Measurements from ENCODE around the gene C7.
A peak's percentile ranks its signal among the peaks of the same experiment; 100 is the strongest.
"Not testable (repeated sequence)": the region's sequence is repeated elsewhere in the genome, so short reads cannot be mapped to it uniquely, and the experiment has no call there.

C7 gene

DNA sequence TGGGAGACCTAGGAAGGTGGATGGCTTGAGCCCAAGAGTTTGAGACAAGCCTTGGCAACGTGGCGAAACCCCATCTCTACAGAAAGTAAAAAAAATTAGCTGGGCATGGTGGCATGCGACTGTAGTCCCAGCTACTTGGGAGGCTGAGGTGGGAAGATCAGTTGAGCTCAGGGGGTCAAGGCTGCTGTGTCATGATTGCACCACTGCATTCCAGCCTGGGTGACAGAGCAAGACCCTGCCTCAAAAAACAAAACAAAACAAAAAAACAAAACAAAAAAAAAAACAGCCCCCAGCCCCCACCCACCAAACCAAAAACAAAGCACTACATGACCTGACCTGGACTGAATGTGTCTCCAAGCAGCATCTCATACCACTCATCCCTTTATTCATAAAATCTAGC, 33.3 kb upstream of the C7 start:
- no peak for DNase-seq (ENCODE audit: low spot score)
- in situ Hi-C loops (cut with MboI; ENCODE audit: low sequenced_read_pairs, unreplicated experiment), result no loop called here
- TF ChIP-seq, protein P1, sequence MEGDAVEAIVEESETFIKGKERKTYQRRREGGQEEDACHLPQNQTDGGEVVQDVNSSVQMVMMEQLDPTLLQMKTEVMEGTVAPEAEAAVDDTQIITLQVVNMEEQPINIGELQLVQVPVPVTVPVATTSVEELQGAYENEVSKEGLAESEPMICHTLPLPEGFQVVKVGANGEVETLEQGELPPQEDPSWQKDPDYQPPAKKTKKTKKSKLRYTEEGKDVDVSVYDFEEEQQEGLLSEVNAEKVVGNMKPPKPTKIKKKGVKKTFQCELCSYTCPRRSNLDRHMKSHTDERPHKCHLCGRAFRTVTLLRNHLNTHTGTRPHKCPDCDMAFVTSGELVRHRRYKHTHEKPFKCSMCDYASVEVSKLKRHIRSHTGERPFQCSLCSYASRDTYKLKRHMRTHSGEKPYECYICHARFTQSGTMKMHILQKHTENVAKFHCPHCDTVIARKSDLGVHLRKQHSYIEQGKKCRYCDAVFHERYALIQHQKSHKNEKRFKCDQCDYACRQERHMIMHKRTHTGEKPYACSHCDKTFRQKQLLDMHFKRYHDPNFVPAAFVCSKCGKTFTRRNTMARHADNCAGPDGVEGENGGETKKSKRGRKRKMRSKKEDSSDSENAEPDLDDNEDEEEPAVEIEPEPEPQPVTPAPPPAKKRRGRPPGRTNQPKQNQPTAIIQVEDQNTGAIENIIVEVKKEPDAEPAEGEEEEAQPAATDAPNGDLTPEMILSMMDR (IDR thresholded peaks at IDR 0.05; ENCODE audit: borderline replicate concordance, control extremely low read depth, extremely low read depth, insufficient read depth, missing control alignments), result no peak

DNA sequence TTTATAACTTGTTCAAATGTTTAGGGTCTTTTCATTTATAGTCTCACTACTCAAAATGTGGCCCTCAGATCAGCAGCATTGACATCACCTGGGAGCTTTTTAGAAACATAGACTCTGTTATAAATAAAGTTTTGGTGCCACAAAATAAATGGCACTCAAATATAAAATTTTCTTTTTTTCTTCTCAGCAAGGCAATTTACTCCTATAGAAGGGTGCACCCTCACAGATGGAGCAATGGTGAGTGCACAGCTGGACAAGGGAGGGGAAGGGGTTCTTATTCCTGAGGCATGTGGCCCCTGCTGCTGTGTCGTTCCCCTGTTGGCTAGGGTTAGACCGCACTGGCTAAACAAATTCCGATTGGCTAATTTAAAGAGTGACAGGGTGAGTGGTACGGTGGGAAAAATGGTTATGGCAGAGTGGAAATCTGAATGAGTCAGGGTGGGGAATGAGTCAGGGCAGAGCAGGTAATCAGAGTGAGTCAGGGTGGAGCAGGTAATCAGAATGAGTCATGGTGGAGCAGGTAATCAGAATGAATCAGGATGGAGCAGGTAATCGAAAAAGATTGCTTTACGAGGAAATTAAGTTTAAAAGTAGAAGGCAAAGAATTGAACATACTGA, 31.8 kb upstream of the C7 start:
- TF ChIP-seq, protein P1 (IDR thresholded peaks at IDR 0.05; ENCODE audit: borderline replicate concordance, control extremely low read depth, extremely low read depth, insufficient read depth, missing control alignments), result no peak
- no peak for DNase-seq (ENCODE audit: low spot score)
- in situ Hi-C loops (cut with MboI; ENCODE audit: low sequenced_read_pairs, unreplicated experiment), result no loop called here

DNA sequence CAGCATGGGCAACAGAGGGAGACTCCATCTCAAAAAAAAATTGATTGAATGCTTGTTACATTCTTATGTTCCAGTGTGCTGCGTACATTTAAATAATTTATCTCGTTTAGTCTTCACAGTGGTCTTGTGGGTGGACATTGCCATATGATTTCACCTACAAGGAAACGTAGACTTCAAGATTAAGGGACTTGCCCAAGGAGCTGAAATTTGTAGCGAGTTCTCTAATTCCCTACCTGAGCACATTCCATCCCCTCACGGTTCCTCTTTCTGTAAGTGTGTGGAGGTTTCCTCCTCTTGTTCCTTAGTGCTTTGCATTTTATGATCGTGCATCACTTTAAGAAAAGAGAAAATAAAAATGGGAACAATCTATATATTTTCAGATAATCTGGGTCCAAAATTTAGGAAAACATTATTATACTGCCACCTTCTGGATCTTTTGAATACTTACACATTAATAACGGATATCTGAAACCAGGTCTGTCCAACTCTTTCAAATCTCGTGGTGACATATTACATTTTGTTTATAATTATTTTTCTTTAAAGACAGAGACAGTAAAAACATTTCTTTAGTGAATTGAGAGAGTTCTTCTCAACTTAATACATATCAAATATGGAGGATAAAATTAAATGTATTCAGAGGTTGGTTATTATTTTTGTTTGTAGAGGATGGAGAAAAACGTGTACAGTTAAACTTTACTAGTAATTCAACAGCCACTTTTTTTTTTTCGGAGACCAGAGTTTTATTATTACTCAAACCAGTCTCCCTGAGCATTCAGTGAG, 29.9 kb upstream of the C7 start:
- TF ChIP-seq, protein P1 (IDR thresholded peaks at IDR 0.05; ENCODE audit: borderline replicate concordance, control extremely low read depth, extremely low read depth, insufficient read depth, missing control alignments), result peak; percentile 4
- peak; percentile 38 for DNase-seq (ENCODE audit: low spot score)
- in situ Hi-C loops (cut with MboI; ENCODE audit: low sequenced_read_pairs, unreplicated experiment), result no loop called here

DNA sequence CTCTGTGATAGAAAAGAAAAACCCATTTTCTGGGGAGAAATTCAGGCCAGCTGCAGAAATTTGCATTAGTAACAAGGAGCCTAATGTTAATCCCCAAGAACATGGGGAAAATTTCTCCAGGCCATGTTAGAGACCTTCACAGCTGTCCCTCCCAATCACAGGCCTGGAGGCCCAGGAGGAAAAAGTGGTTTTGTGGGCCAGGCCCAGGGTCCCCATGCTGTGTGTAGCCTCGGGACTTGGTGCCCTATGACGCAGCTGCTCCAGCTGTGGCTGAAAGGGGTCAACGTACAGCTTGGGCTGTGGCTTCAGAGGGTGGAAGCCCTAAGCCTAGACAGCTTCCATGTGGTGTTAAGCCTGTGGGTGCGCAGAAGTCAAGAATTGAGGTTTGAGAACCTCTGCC, 27.0 kb upstream of the C7 start:
- TF ChIP-seq, protein P1 (IDR thresholded peaks at IDR 0.05; ENCODE audit: borderline replicate concordance, control extremely low read depth, extremely low read depth, insufficient read depth, missing control alignments), result no peak
- in situ Hi-C loops (cut with MboI; ENCODE audit: low sequenced_read_pairs, unreplicated experiment), result no loop called here
- DNase-seq (ENCODE audit: low spot score), result no peak

DNA sequence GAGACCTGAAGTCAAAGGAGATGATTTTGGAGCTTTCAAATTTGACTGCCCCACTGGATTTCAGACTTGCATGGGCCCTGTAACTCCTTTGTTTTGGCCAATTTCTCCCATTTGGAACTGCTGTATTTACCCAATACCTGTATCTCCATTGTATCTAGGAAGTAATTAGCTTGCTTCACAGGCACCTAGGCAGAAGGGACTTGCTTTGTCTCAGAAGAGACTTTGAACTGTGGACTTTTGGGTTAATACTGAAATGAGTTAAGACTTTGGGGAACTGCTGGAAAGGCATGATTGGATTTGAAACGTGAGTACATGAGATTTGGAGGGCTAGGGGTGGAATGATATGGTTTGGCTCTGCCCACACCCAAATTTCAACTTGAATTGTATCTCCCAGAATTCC, 26.2 kb upstream of the C7 start:
- DNase-seq (ENCODE audit: low spot score); in situ Hi-C loops (cut with MboI; ENCODE audit: low sequenced_read_pairs, unreplicated experiment): not testable (repeated sequence)

DNA sequence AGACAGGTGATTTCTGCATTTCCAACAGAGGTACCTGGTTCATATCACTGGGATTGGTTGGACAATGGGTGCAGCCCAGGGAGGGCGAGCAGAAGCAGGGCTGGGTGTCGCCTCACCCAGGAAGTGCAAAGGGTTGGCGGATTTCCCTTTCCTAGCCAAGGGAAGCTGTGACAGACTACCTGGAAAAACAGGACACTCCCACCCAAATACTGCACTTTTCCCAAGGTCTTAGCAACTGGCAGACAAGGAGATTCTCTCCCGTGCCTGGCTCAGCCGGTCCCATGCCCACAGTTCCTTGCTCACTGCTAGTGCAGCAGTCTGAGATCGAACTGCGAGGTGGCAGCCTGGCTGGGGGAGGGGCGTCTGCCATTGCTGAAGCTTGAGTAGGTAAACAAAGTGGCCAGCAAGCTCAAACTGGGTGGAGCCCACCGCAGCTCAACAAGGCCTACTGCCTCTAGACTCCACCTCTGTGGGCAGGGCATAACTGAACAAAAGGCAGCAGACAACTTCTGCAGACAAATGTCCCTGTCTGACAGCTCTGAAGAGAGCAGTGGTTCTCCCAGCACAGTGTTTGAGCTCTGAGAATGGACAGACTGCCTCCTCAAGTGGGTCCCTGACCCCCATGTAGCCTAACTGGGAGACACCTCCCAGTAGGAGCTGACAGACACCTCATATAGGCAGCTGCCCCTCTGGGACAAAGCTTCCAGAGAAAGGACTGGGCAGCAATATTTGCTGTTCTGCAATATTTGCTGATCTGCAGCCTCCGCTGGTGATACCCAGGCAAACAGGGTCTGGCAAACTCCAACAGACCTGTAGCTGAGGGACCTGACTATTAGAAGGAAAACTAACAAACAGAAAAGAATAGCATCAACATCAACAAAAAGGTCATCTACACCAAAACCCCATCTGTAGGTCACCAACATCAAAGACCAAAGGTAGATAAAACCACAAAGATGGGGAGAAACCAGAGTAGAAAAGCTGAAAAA, 13.6 kb upstream of the C7 start:
- in situ Hi-C loops (cut with MboI; ENCODE audit: low sequenced_read_pairs, unreplicated experiment); DNase-seq (ENCODE audit: low spot score): not testable (repeated sequence)

DNA sequence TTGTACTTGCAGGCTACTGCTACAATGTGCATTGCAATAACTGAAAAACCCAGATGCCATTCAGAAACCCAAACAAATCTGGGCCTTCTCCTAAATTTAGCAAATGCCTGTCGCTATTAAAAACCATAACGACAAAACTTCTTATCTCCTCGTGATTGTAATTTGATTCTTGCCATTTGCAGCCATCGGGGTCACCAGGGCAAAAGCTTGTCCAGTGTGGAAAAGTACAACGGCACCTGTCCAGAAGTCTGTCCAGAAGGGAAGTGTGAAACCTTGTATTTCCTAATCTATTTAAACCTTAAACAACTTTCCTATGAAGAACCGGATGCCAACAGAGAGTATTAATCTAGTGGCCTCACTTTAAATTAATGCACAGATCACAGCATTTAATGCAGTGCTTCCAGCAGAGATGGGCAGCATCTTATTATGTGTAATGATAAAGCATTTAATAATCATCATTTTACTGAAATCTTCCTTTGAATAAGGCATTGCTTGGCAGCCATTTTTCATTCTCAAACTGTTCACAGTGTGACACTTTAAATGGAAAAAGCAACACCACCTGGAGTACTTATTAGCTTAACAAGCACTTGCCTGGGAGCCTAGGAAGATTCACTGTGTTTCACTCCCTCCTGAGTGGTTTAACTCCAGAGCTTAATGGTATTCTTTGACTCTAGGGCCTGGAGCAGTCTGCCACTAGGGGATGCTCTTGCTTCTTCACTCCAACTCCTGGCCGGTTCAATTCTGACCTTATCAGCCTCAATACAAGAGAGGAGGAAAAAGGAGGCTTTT, 4.9 kb upstream of the C7 start:
- peak; percentile 45 for DNase-seq (ENCODE audit: low spot score)
- in situ Hi-C loops (cut with MboI; ENCODE audit: low sequenced_read_pairs, unreplicated experiment), result no loop called here
- TF ChIP-seq, protein P1 (IDR thresholded peaks at IDR 0.05; ENCODE audit: borderline replicate concordance, control extremely low read depth, extremely low read depth, insufficient read depth, missing control alignments), result peak; percentile 70

Data from GM13976 (cell line).